K562 (cell line): ENCODE data around the gene C1QTNF9B. TPM values are rescaled to one million over a fixed set of nuclear protein-coding genes. Genes with fewer than 3 reads are reported as not detected.
"Not testable (repeated sequence)": the region's sequence is repeated elsewhere in the genome, so short reads cannot be mapped to it uniquely, and the experiment has no call there.

Experiments
- ATAC-seq: fragments of 200-7000 bp; cut with Tn5 transposase; 3 replicates; pipeline ENCODE4 v1.9.1; 2020; ENCODE audit warnings: moderate library complexity
- BruUV-seq: library from RNA; stranded (reverse); fragments of 400-500 nt; replicated peaks from 2 replicates; lab custom pipeline; 2021; lab: Mats Ljungman, UMichigan
- CTCF ChIA-PET: fragments of 300-600 bp; formaldehyde crosslinking; extraction: SDS; loops from one replicate; lab custom pipeline; 2021; ENCODE audit warnings: low intra/inter-chr PET ratio; lab: Yijun Ruan, JAX
- POLR2A ChIA-PET: fragments of 300-600, 350-650 bp; sonication (Branson Sonifier 250); formaldehyde crosslinking; extraction: SDS; loops from one replicate; lab custom pipeline; 2021; ENCODE audit warnings: antibody characterized with exemption, inconsistent platforms; lab: Yijun Ruan, JAX
- DNase-seq, 4 experiments: peaks; one replicate each; pipeline versions ENCODE4 v3.0.0 to v3.0.0-alpha.2; 2011 to 2018; ENCODE audit warnings: low spot score in 3 of 4, mixed read lengths in 3 of 4; ENCODE audit errors: extremely low read depth in 1 of 4
- FAIRE-seq: peaks from 2 replicates; lab custom pipeline; 2011; peaks lifted over from hg19 to GRCh38; lab: Jason Lieb, UNC
- H2AFZ ChIP-seq: 2 replicates; pipeline ENCODE4 v1.6.0; 2011; ENCODE audit warnings: low read depth, low read length, control low read depth, inconsistent platforms
- H3K27ac ChIP-seq: fragments of 200-600 bp; 3 replicates; pipeline ENCODE4 v1.8.0; 2011; ENCODE audit warnings: low read depth, mild to moderate bottlenecking, control low read depth, inconsistent platforms, low read length, moderate library complexity, mixed read lengths; ENCODE audit errors: extremely low read depth
- H3K27me3 ChIP-seq, 2 experiments: fragments of 300-600 bp in 1 of 2; 2 replicates in 1 of 2; 3 replicates in 1 of 2; pipeline versions ENCODE4 v1.6.0 to v1.8.0; 2011; ENCODE audit warnings: inconsistent platforms in 2 of 2, low read length in 2 of 2, mild to moderate bottlenecking in 1 of 2, mixed read lengths in 1 of 2, moderate library complexity in 1 of 2; ENCODE audit not compliant: control insufficient read depth in 2 of 2, insufficient read depth in 2 of 2
- H3K36me3 ChIP-seq: fragments of 300-600 bp; 3 replicates; pipeline ENCODE4 v1.8.0; 2011; ENCODE audit warnings: mild to moderate bottlenecking, low read length, inconsistent platforms; ENCODE audit not compliant: control insufficient read depth, insufficient read depth
- H3K4me1 ChIP-seq, 2 experiments: fragments of 200-600 bp in 1 of 2; replicated peaks in 1 of 2; 2 replicates in 1 of 2; 3 replicates in 1 of 2; pipeline versions ENCODE4 v1.5.1 to v1.8.0; 2011; ENCODE audit warnings: inconsistent platforms in 2 of 2, low read length in 2 of 2, mild to moderate bottlenecking in 1 of 2, mixed read lengths in 1 of 2, moderate library complexity in 1 of 2; ENCODE audit not compliant: control insufficient read depth in 2 of 2, insufficient read depth in 2 of 2
- H3K4me2 ChIP-seq: 2 replicates; pipeline ENCODE4 v1.6.1; 2011; ENCODE audit warnings: low read length, control low read depth, inconsistent platforms, mixed read lengths; ENCODE audit not compliant: insufficient read depth
- H3K4me3 ChIP-seq: fragments of 200-600 bp; sonication (generic), shearing (Covaris generic); 2 replicates; pipeline ENCODE4 v1.5.1; 2016; ENCODE audit warnings: control low read depth, inconsistent platforms
- H3K79me2 ChIP-seq: fragments of 200-600 bp; 3 replicates; pipeline ENCODE4 v1.8.0; 2011; ENCODE audit warnings: low read length, inconsistent platforms; ENCODE audit not compliant: control insufficient read depth, insufficient read depth
- H3K9ac ChIP-seq, 2 experiments: 2 replicates each; pipeline versions ENCODE4 v1.6.0 to v1.6.1; 2011; ENCODE audit warnings: low read depth in 2 of 2, low read length in 2 of 2, control low read depth in 1 of 2, inconsistent platforms in 1 of 2, mild to moderate bottlenecking in 1 of 2, mixed read lengths in 1 of 2; ENCODE audit not compliant: insufficient read depth in 1 of 2
- H3K9me1 ChIP-seq: one replicate; pipeline ENCODE4 v1.6.0; 2011; ENCODE audit warnings: inconsistent platforms, mild to moderate bottlenecking, low read length, moderate library complexity; ENCODE audit not compliant: control insufficient read depth, insufficient read depth
- H3K9me3 ChIP-seq: replicated peaks from 2 replicates; pipeline ENCODE4 v1.5.1; 2011; ENCODE audit warnings: low read depth, low read length, inconsistent platforms; ENCODE audit not compliant: control insufficient read depth, insufficient read depth
- H4K20me1 ChIP-seq: replicated peaks from 2 replicates; pipeline ENCODE4 v1.6.1; 2011; ENCODE audit warnings: low read length, inconsistent platforms, mixed read lengths; ENCODE audit not compliant: control insufficient read depth, insufficient read depth
- AFF1 ChIP-seq, 2 experiments: fragments of 450-650 bp; IDR thresholded peaks; 2 replicates each; pipeline ENCODE4 v1.6.1; 2018; ENCODE audit warnings: mild to moderate bottlenecking in 2 of 2, low read depth in 1 of 2; ENCODE audit not compliant: partially characterized antibody in 2 of 2
- SIN3B ChIP-seq: fragments of 450-650 bp; IDR thresholded peaks from 2 replicates; pipeline ENCODE4 v1.6.1; 2017; ENCODE audit warnings: low read depth, mild to moderate bottlenecking, moderate library complexity
- TCF7 ChIP-seq: sonication (generic); IDR thresholded peaks from 2 replicates; pipeline ENCODE4 v1.6.1; 2016; ENCODE audit warnings: antibody characterized with exemption, borderline replicate concordance
- WGBS: fragments of 100-300 bp; shearing (Covaris generic); methylation state at CpG from one replicate; pipeline ENCODE4 v1.1.6; 2016; ENCODE audit warnings: low coverage, mixed read lengths; ENCODE audit not compliant: insufficient coverage; ENCODE audit errors: missing lambda C conversion rate; 5-methylcytosine and 5-hydroxymethylcytosine counted together
- in situ Hi-C: fragments of 300-500 bp; cut with MboI; formaldehyde crosslinking; loops from 4 replicates; pipeline ENCODE4 v1.15.0; 2018; ENCODE audit warnings: inconsistent platforms, mixed read lengths
- intact Hi-C: fragments of 100-400 bp; cut with micrococcal nuclease; formaldehyde crosslinking; loops from 2 replicates; pipeline ENCODE4 v1.14.2; 2022
- polyA plus RNA-seq, 8 experiments: library from polyadenylated mRNA; depleted of rRNA in 4 of 8; stranded (reverse) in 5 of 8; unstranded in 3 of 8; fragments of >200 nt; fragmentation: Nextera tagmentation in 2 of 8; fragmentation: Illumina TruSeq in 1 of 8; extraction: Ambion mirVana in 2 of 8; extraction: Trizol in 1 of 8; gene quantifications; 2 replicates each; pipeline versions ENCODE4 v1.2.1 to v1.2.3, GENCODE V29; 2011 to 2014; ENCODE audit warnings: inconsistent platforms in 1 of 8, missing spikeins in 1 of 8
- total RNA-seq, 7 experiments: library from RNA; depleted of rRNA in 6 of 7; stranded (reverse); fragments of >200 nt in 6 of 7; fragmentation: Illumina TruSeq in 2 of 7; extraction: Trizol in 2 of 7; gene quantifications; 2 replicates each; pipeline versions ENCODE4 v1.2.1 to v1.2.3, GENCODE V29; 2011 to 2021; ENCODE audit warnings: low replicate concordance in 1 of 7
- TF ChIP-seq, protein P1 (sequence below): IDR thresholded peaks from 2 replicates; pipeline ENCODE4 v1.6.1; 2011; ENCODE audit warnings: borderline replicate concordance, low read depth, mild to moderate bottlenecking, moderate library complexity, low read length; ENCODE audit not compliant: insufficient read depth, poor library complexity, severe bottlenecking

C1QTNF9B gene
- total and polyA plus RNA-seq, 9 of the 15 experiments (the other 6 are each of a cell fraction or from before 2014, with no cell fraction given), result 0.14 to 0.94 (median 0.35) TPM; not detected in 3

GRCh38 chr13:23898101-23898500 is 799 bp upstream of the C1QTNF9B start:
- Histone ChIP-seq H3K9me1 (no peaks in the 10 kb centered on the region), H3K27ac (no peak overlapping the region), H4K20me1 (no peaks in the 10 kb centered on the region), H2AFZ (no peak overlapping the region), H3K36me3 (no peaks in the 10 kb centered on the region), H3K4me1 (peaks cover 0 to under 1% of the 10 kb centered on the region in 2 experiments; a peak in 2 of 5 replicates), H3K9ac (no peak overlapping the region), H3K79me2 (no peaks in the 10 kb centered on the region), H3K4me3 (no peak overlapping the region), H3K27me3 (peaks cover 0 to under 1% of the 10 kb centered on the region in 2 experiments; a peak in 1 of 5 replicates), H3K4me2 (no peak overlapping the region), H3K9me3 (no peaks in the 10 kb centered on the region)
- intact Hi-C loops, result loop anchor here (5.0 to 10.0 kb wide), 2 partner anchors 181 to 433 kb away; no protein-coding TSS in a partner anchor
- ChIA-PET CTCF (interaction anchor here (0.6 kb wide), 1 partner anchor 139 kb away, joined by 3 read pairs; no protein-coding TSS in a partner anchor), POLR2A (interaction anchor here (1.1 kb wide), 1 partner anchor 10 kb away, joined by 3 read pairs; no protein-coding TSS in a partner anchor)
- WGBS, result 1% methylated on average over 8 of the region's 8 CpGs
- DNase-seq (no peak), FAIRE-seq (no peak), ATAC-seq (no peak)
- BruUV-seq, result no TSS peak
- in situ Hi-C loops, result loop anchor here (10.0 kb wide), 1 partner anchor 433 kb away; no protein-coding TSS in a partner anchor
- TF ChIP-seq AFF1 (IDR thresholded peaks at IDR 0.05; ENCODE audit: low read depth in 1 of 2, partially characterized antibody in 2 of 2) (no peak), SIN3B (no peak), TCF7 (no peak)
- TF ChIP-seq, protein P1, sequence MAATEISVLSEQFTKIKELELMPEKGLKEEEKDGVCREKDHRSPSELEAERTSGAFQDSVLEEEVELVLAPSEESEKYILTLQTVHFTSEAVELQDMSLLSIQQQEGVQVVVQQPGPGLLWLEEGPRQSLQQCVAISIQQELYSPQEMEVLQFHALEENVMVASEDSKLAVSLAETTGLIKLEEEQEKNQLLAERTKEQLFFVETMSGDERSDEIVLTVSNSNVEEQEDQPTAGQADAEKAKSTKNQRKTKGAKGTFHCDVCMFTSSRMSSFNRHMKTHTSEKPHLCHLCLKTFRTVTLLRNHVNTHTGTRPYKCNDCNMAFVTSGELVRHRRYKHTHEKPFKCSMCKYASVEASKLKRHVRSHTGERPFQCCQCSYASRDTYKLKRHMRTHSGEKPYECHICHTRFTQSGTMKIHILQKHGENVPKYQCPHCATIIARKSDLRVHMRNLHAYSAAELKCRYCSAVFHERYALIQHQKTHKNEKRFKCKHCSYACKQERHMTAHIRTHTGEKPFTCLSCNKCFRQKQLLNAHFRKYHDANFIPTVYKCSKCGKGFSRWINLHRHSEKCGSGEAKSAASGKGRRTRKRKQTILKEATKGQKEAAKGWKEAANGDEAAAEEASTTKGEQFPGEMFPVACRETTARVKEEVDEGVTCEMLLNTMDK, result no peak

DNA sequence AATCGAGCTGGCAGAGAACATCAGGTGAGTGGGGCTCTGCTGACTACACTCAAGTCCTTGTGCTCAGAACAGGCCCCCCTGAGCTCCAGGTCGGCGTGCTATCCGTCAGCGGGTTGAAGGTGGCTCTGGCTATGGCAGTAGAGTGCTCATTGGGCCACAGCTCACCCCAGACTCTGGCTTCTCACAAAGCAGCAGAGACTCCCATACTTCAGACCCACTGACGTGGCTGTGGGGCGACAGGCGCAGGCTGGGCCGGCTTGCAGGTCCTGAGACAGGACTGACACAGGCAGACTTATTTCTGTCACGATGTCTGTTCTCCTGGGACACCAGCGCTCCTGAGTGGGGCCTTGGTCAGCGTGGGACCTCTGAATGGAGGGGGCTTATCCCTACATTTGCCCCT is 2.6 kb downstream of the C1QTNF9B start:
- not testable (repeated sequence) for FAIRE-seq

More for the DNA sequence above, 2.6 kb downstream of the C1QTNF9B start:
- H3K9me1 ChIP-seq, H3K4me1 ChIP-seq, H3K27me3 ChIP-seq, BruUV-seq, H3K36me3 ChIP-seq, H2AFZ ChIP-seq, ATAC-seq, H3K27ac ChIP-seq, H3K4me2 ChIP-seq, DNase-seq, H3K79me2 ChIP-seq, H3K9me3 ChIP-seq, H3K4me3 ChIP-seq, H4K20me1 ChIP-seq, CTCF ChIA-PET, H3K9ac ChIP-seq: not testable (repeated sequence)
- 0% methylated on average over 9 of the region's 12 CpGs for WGBS
- POLR2A ChIA-PET, result interaction anchor here (0.6 kb wide), 1 partner anchor 28 kb away, joined by 3 read pairs; no protein-coding TSS in a partner anchor
- in situ Hi-C loops, result loop anchor here (10.0 kb wide), 1 partner anchor 430 kb away; no protein-coding TSS in a partner anchor
- intact Hi-C loops, result loop anchor here (5.0 to 10.0 kb wide), 2 partner anchors 177 to 430 kb away; no protein-coding TSS in a partner anchor
